CD4-positive, alpha-beta memory T cell (primary cell): ENCODE results near the gene TMEM190. TPM values are rescaled to one million over a fixed set of nuclear protein-coding genes. Genes with fewer than 3 reads are reported as not detected.

Experiments used
- CTCF ChIA-PET: fragments of 350-600 bp; sonication (Branson Sonifier 250); formaldehyde crosslinking; loops from one replicate; lab custom pipeline; 2021; ENCODE audit warnings: inconsistent platforms; ENCODE audit not compliant: partially characterized antibody; lab: Charles Lee
- POLR2A ChIA-PET: fragments of 350-600 bp; sonication (Branson Sonifier 250); formaldehyde crosslinking; loops from one replicate; lab custom pipeline; 2021; ENCODE audit not compliant: partially characterized antibody; lab: Charles Lee
- DNase-seq, 5 donors: peaks; one replicate each; pipeline versions ENCODE4 v3.0.0 to v3.0.0-alpha.2; 2020 to 2022; ENCODE audit warnings: mixed read lengths in 1 of 5
- H3K27ac ChIP-seq: one replicate; pipeline ENCODE4 v1.7.0; 2013; ENCODE audit warnings: low read depth, low read length
- H3K27me3 ChIP-seq: 2 replicates; pipeline ENCODE4 v1.7.0; 2013; ENCODE audit warnings: mild to moderate bottlenecking, low read length, moderate library complexity; ENCODE audit not compliant: insufficient read depth
- H3K36me3 ChIP-seq: 2 replicates; pipeline ENCODE4 v1.7.0; 2013; ENCODE audit warnings: mild to moderate bottlenecking, low read length, moderate library complexity; ENCODE audit not compliant: insufficient read depth
- H3K4me1 ChIP-seq: 2 replicates; pipeline ENCODE4 v1.7.0; 2013; ENCODE audit warnings: mild to moderate bottlenecking, low read length, moderate library complexity; ENCODE audit not compliant: insufficient read depth
- H3K4me3 ChIP-seq, 2 donors: one replicate each; pipeline ENCODE4 v1.7.0; 2013; ENCODE audit warnings: low read length in 2 of 2, mild to moderate bottlenecking in 1 of 2
- H3K9me3 ChIP-seq, 2 donors: one replicate each; pipeline ENCODE4 v1.7.0; 2013; ENCODE audit warnings: low read length in 2 of 2, control low read depth in 1 of 2; ENCODE audit not compliant: control insufficient read depth in 1 of 2
- H3K27ac Mint-ChIP-seq, 7 donors: one replicate each; pipeline ENCODE4 v1.8.0; 2020 to 2021; ENCODE audit warnings: mixed read lengths in 7 of 7, mild to moderate bottlenecking in 6 of 7, inconsistent platforms in 3 of 7, moderate library complexity in 3 of 7
- H3K27me3 Mint-ChIP-seq, 2 donors: one replicate each; pipeline ENCODE4 v1.8.0; 2020 to 2021; ENCODE audit warnings: mixed read lengths in 2 of 2
- H3K36me3 Mint-ChIP-seq, 2 donors: one replicate each; pipeline ENCODE4 v1.8.0; 2020 to 2021; ENCODE audit warnings: mixed read lengths in 2 of 2, inconsistent platforms in 1 of 2, mild to moderate bottlenecking in 1 of 2
- H3K4me1 Mint-ChIP-seq, 4 donors: one replicate each; pipeline ENCODE4 v1.8.0; 2020 to 2021; ENCODE audit warnings: mixed read lengths in 4 of 4, mild to moderate bottlenecking in 1 of 4
- H3K4me3 Mint-ChIP-seq, 8 donors: one replicate each; pipeline ENCODE4 v1.8.0; 2020 to 2021; ENCODE audit warnings: mixed read lengths in 8 of 8, mild to moderate bottlenecking in 7 of 8, moderate library complexity in 6 of 8, inconsistent platforms in 3 of 8
- H3K9me3 Mint-ChIP-seq, 8 donors: one replicate each; pipeline ENCODE4 v1.8.0; 2020 to 2021; ENCODE audit warnings: mixed read lengths in 8 of 8, mild to moderate bottlenecking in 5 of 8, inconsistent platforms in 3 of 8, moderate library complexity in 1 of 8
- intact Hi-C: fragments of 100-400 bp; cut with micrococcal nuclease; formaldehyde crosslinking; loops from one replicate; pipeline ENCODE4 v1.15.1; 2023
- polyA plus RNA-seq, 2 donors: library from polyadenylated mRNA; unstranded; fragments of 300-500 nt; fragmentation: Illumina TruSeq; gene quantifications; one replicate each; pipeline ENCODE4 v1.2.3, GENCODE V29; 2021
- total RNA-seq, 2 experiments: library from RNA; stranded (reverse); gene quantifications; one replicate each; pipeline ENCODE4 v1.2.3, GENCODE V29; 2021

The TMEM190 gene
- total and polyA plus RNA-seq, 4 experiments from 2014 or later, result not detected

GRCh38 chr19:55352549-55353145, 24.0 kb upstream of the TMEM190 start:
- no peak for DNase-seq
- peaks cover 30 to 47% of the 10 kb centered on the region in 2 donors for H3K27me3 Mint-ChIP-seq
- Histone ChIP-seq H3K27ac (no peak overlapping the region), H3K4me1 (peaks cover 18% of the 10 kb centered on the region), H3K4me3 (no peak overlapping the region), H3K36me3 (no peaks in the 10 kb centered on the region), H3K9me3 (no peaks in the 10 kb centered on the region), H3K27me3 (peaks cover 29% of the 10 kb centered on the region)
- intact Hi-C loops, result no loop called here
- peaks cover 4 to 33% (median 8%) of the 10 kb centered on the region in 4 donors for H3K4me1 Mint-ChIP-seq
- H3K27ac Mint-ChIP-seq, result peak overlapping the region in 3 of 7 donors; percentile 36 to 46 (median 38)
- H3K4me3 Mint-ChIP-seq, result peak overlapping the region in 6 of 8 donors; percentile 19 to 84 (median 57)
- CTCF ChIA-PET, result interaction anchor here (1.7 kb wide), 1 partner anchor 51 kb away, joined by 5 read pairs; no protein-coding TSS in a partner anchor
- POLR2A ChIA-PET, result interaction anchor here (2.9 kb wide), 1 partner anchor 14 kb away, joined by 15 read pairs; the partner anchor contains the start of gene KMT5C
- no peaks in the 10 kb centered on the region for H3K36me3 Mint-ChIP-seq
- H3K9me3 Mint-ChIP-seq, result no peaks in the 10 kb centered on the region

GRCh38 chr19:55353356-55353802, 23.2 kb upstream of the TMEM190 start:
- intact Hi-C loops, result no loop called here
- Histone ChIP-seq H3K27me3 (peaks cover 29% of the 10 kb centered on the region), H3K4me1 (peaks cover 18% of the 10 kb centered on the region), H3K9me3 (no peaks in the 10 kb centered on the region), H3K27ac (no peak overlapping the region), H3K4me3 (peak overlapping the region in 1 of 2 donors; percentile 52), H3K36me3 (no peaks in the 10 kb centered on the region)
- POLR2A ChIA-PET, result interaction anchor here (0.7 to 2.9 kb wide), 3 partner anchors 15 to 94 kb away, joined by 3 to 15 read pairs (median 4); partner anchors contain the start of genes KMT5C, PPP6R1 and TMEM238
- Mint-ChIP-seq H3K9me3 (no peaks in the 10 kb centered on the region), H3K4me1 (peaks cover 4 to 33% (median 8%) of the 10 kb centered on the region in 4 donors), H3K27me3 (peaks cover 30 to 47% of the 10 kb centered on the region in 2 donors), H3K27ac (peak overlapping the region in 5 of 7 donors; percentile 25 to 82 (median 57)), H3K36me3 (no peaks in the 10 kb centered on the region), H3K4me3 (peak overlapping the region; percentile 66 to 84 (median 75))
- no peak for DNase-seq
- CTCF ChIA-PET, result no interaction called here

DNA sequence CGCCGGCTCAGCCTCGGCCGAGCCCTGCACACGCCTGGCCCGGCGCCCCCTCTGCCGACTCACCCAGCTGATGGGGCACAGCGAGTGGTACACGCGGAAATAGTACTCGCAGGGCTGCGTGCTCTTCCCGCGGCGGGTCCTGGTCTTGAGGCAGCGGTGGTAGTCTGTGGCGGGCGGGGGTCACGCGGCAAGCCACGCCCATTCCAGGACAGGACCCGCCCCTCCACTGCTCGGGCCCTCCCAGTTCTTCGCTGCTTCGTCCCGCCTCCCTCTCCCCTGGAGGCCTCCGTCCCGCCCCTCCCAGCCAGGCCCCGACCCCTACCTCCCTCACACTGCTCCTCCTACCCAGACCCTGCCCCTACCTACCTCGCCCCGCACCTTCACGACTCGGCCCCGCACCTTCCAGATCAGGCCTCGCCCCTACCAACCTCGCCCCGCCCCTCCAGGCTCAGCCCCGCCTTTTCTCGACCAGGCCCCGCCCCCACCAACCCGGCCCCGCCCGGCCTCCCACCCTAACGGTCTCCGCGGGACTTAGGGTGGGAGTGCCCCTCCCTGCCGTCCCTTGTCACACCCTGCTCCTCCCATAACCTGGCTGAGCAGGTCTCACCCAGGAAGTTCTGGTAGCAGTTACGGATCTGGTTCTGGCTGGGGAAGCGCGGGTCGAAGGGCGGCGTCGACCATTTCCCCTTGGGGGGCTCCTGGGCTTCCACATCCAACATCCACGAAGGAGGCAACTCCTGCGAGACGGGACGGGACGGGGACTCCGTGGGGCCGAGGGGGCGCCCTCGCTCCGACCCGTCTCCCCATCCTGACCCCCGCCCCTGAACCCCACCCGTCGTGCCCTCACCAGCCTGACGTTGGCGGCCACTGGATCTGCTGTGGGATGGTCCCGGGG, 22.6 kb upstream of the TMEM190 start:
- Histone ChIP-seq H3K4me3 (peak overlapping the region in 1 of 2 donors; percentile 52), H3K27me3 (peaks cover 29% of the 10 kb centered on the region), H3K4me1 (peaks cover 18% of the 10 kb centered on the region), H3K27ac (no peak overlapping the region), H3K9me3 (no peaks in the 10 kb centered on the region), H3K36me3 (no peaks in the 10 kb centered on the region)
- peak overlapping the region in 5 of 7 donors; percentile 48 to 84 (median 57) for H3K27ac Mint-ChIP-seq
- peaks cover 4 to 33% (median 8%) of the 10 kb centered on the region in 4 donors for H3K4me1 Mint-ChIP-seq
- ChIA-PET POLR2A (interaction anchor here (0.7 to 2.9 kb wide), 3 partner anchors 15 to 95 kb away, joined by 3 to 15 read pairs (median 4); partner anchors contain the start of genes KMT5C, PPP6R1 and TMEM238), CTCF (no interaction called here)
- no peaks in the 10 kb centered on the region for H3K36me3 Mint-ChIP-seq
- H3K4me3 Mint-ChIP-seq, result peak overlapping the region; percentile 69 to 84 (median 80)
- DNase-seq, result peak; percentile 54 to 74 (median 70)
- H3K27me3 Mint-ChIP-seq, result peaks cover 30 to 47% of the 10 kb centered on the region in 2 donors
- H3K9me3 Mint-ChIP-seq, result no peaks in the 10 kb centered on the region
- intact Hi-C loops, result loop anchor here (1.0 kb wide), 1 partner anchor 15 kb away; the partner anchor contains the start of gene KMT5C

GRCh38 chr19:55354698-55355212, 21.9 kb upstream of the TMEM190 start, which contains the start of gene COX6B2:
TSS of gene COX6B2 (minus strand) at chr19:55354719. CDS start at chr19:55354521, 198 bp downstream.
- H3K4me1 ChIP-seq, result peaks cover 18% of the 10 kb centered on the region
- H3K27me3 ChIP-seq, result peaks cover 29% of the 10 kb centered on the region
- no peaks in the 10 kb centered on the region for H3K9me3 ChIP-seq
- DNase-seq, result no peak
- intact Hi-C loops, result loop anchor here (1.0 kb wide), 1 partner anchor 15 kb away; the partner anchor contains the start of gene KMT5C
- H3K27ac ChIP-seq, result no peak within 1 kb of the TSS
- CTCF ChIA-PET, result no interaction called here
- Mint-ChIP-seq H3K36me3 (no peaks in the 10 kb centered on the region), H3K27ac (peak within 1 kb of the TSS in 5 of 7 donors; percentile 48 to 84 (median 57)), H3K27me3 (peaks cover 30 to 47% of the 10 kb centered on the region in 2 donors), H3K4me3 (peak within 1 kb of the TSS; percentile 69 to 84 (median 80)), H3K4me1 (peaks cover 4 to 33% (median 8%) of the 10 kb centered on the region in 4 donors), H3K9me3 (no peaks in the 10 kb centered on the region)
- no peaks in the 10 kb centered on the region for H3K36me3 ChIP-seq
- POLR2A ChIA-PET, result interaction anchor here (0.9 to 2.9 kb wide), 2 partner anchors 16 to 29 kb away, joined by 4 to 15 read pairs; partner anchors contain the start of genes KMT5C and TMEM238
- peak within 1 kb of the TSS in 1 of 2 donors; percentile 52 for H3K4me3 ChIP-seq

DNA sequence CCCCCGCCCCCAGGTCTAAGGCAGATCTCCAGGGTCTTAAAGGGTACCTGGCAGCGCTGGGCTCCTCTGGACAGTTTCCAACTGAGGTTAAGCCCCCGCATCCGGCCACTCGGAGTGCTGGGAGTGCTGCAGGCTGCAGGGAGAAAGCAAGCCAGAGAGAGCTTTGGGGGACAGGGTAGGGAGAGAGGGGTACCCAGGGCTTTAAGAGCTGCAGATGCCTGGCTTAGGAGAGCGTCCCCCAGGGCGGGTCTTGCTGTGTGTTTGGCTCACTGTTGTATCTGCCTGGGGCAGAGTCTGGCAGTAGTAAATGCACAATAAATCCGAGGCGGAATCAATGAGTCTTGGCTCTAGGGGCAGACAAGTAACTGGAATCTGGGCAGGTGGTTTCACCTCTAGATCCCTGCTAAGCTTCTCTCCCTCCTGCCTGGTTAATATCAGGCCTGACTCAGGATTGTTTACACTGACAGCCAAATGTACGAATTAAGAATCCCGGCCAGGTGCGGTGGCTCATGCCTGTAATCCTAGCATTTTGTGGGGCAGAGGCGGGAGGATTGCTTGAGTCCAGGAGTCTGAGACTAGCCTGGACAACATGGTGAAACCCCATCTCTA, 21.3 kb upstream of the TMEM190 start:
- intact Hi-C loops, result no loop called here
- peak overlapping the region in 6 of 8 donors; percentile 3 to 44 (median 20) for H3K4me3 Mint-ChIP-seq
- DNase-seq, result no peak
- peaks cover 30 to 47% of the 10 kb centered on the region in 2 donors for H3K27me3 Mint-ChIP-seq
- peaks cover 18% of the 10 kb centered on the region for H3K4me1 ChIP-seq
- no peaks in the 10 kb centered on the region for H3K9me3 Mint-ChIP-seq
- POLR2A ChIA-PET, result interaction anchor here (0.9 to 1.1 kb wide), 2 partner anchors 16 to 29 kb away, joined by 3 to 4 read pairs; partner anchors contain the start of genes KMT5C and TMEM238
- H3K36me3 ChIP-seq, result no peaks in the 10 kb centered on the region
- H3K4me1 Mint-ChIP-seq, result peaks cover 4 to 33% (median 8%) of the 10 kb centered on the region in 4 donors
- no peak overlapping the region for H3K27ac ChIP-seq
- H3K9me3 ChIP-seq, result no peaks in the 10 kb centered on the region
- H3K4me3 ChIP-seq, result no peak overlapping the region
- peak overlapping the region in 1 of 7 donors; percentile 9 for H3K27ac Mint-ChIP-seq
- H3K27me3 ChIP-seq, result peaks cover 29% of the 10 kb centered on the region
- CTCF ChIA-PET, result interaction anchor here (0.8 kb wide), 1 partner anchor 63 kb away, joined by 3 read pairs; no protein-coding TSS in a partner anchor
- H3K36me3 Mint-ChIP-seq, result no peaks in the 10 kb centered on the region

- Mint-ChIP-seq H3K36me3 (no peaks in the 10 kb centered on the region), H3K9me3 (no peaks in the 10 kb centered on the region), H3K4me3 (no peak overlapping the region), H3K4me1 (peaks cover under 1 to 9% (median 3%) of the 10 kb centered on the region in 4 donors), H3K27ac (no peak overlapping the region), H3K27me3 (peaks cover 9 to 17% of the 10 kb centered on the region in 2 donors)
- CTCF ChIA-PET, result no interaction called here
- no peak overlapping the region for H3K27ac ChIP-seq
- peaks cover 10% of the 10 kb centered on the region for H3K4me1 ChIP-seq
- H3K4me3 ChIP-seq, result no peak overlapping the region
- DNase-seq, result no peak
- intact Hi-C loops, result no loop called here
- POLR2A ChIA-PET, result no interaction called here
- no peaks in the 10 kb centered on the region for H3K36me3 ChIP-seq
- no peaks in the 10 kb centered on the region for H3K9me3 ChIP-seq
- peaks cover 6% of the 10 kb centered on the region for H3K27me3 ChIP-seq
Observed at GRCh38 chr19:55358493-55358892, 18.1 kb upstream of the TMEM190 start.
